ENCODE data around the gene PTEN.
"Not testable (repeated sequence)": the region's sequence is repeated elsewhere in the genome, so short reads cannot be mapped to it uniquely, and the experiment has no call there.

PTEN gene

GRCh38 chr10:87846023-87846422 is 17.4 kb upstream of the PTEN start:
- H3K4ac ChIP-seq (ENCODE audit: low read depth, low read length): no peak overlapping the region
- H3K14ac ChIP-seq (ENCODE audit: low read length): no peak overlapping the region
- no peaks in the 10 kb centered on the region for H3K27me3 ChIP-seq (ENCODE audit: insufficient read depth, low read length)
- H3K79me2 ChIP-seq (ENCODE audit: control insufficient read depth, insufficient read depth, low read length, poor library complexity): no peaks in the 10 kb centered on the region
- no peak overlapping the region for H2BK120ac ChIP-seq (ENCODE audit: insufficient read depth, low read length, poor library complexity)
- no peak overlapping the region for H3K27ac ChIP-seq (ENCODE audit: low read depth, low read length)
- no peak overlapping the region for H3K23ac ChIP-seq (ENCODE audit: low read length)
- peak; percentile 93 to 98 for DNase-seq
- H3K18ac ChIP-seq (ENCODE audit: low read length): no peak overlapping the region
- H3K4me2 ChIP-seq (ENCODE audit: low read length): no peak overlapping the region
- H3K9me3 ChIP-seq (ENCODE audit: insufficient read depth, low read depth, low read length): no peaks in the 10 kb centered on the region
- no peak overlapping the region for H2AK5ac ChIP-seq (ENCODE audit: low read length)
- H3K79me1 ChIP-seq (ENCODE audit: low read length): peaks cover 13% of the 10 kb centered on the region
- H4K12ac ChIP-seq (ENCODE audit: low read depth, low read length): no peak overlapping the region
- no CpG with 5 or more reads among the region's 7 CpGs for WGBS (ENCODE audit: extremely low coverage, insufficient coverage, insufficient read length)
- H3K9ac ChIP-seq (ENCODE audit: low read length): no peak overlapping the region
- H3K36me3 ChIP-seq (ENCODE audit: control insufficient read depth in 1 of 2, insufficient read depth in 2 of 2, low read length in 2 of 2): no peaks in the 10 kb centered on the region
- no peak overlapping the region for H4K8ac ChIP-seq (ENCODE audit: low read depth, low read length)
- no peak overlapping the region for H2BK12ac ChIP-seq (ENCODE audit: low read length)
- no peak overlapping the region for H3K4me3 ChIP-seq (ENCODE audit: low read depth, low read length)
- no peak overlapping the region for H2AFZ ChIP-seq (ENCODE audit: insufficient read depth, low read length, poor library complexity)
- no peak overlapping the region for H2BK5ac ChIP-seq (ENCODE audit: low read depth, low read length, poor library complexity)
- peaks cover 2 to 5% of the 10 kb centered on the region in 2 experiments for H3K4me1 ChIP-seq (ENCODE audit: control insufficient read depth in 1 of 2, insufficient read depth in 2 of 2, low read length in 2 of 2)
- no peak overlapping the region for H4K91ac ChIP-seq (ENCODE audit: low read depth, low read length)

- not testable (repeated sequence) for H3K23ac ChIP-seq (ENCODE audit: low read length); H2AFZ ChIP-seq (ENCODE audit: insufficient read depth, low read length, poor library complexity); H3K18ac ChIP-seq (ENCODE audit: low read length); H2BK5ac ChIP-seq (ENCODE audit: low read depth, low read length, poor library complexity); H3K4me1 ChIP-seq (ENCODE audit: control insufficient read depth in 1 of 2, insufficient read depth in 2 of 2, low read length in 2 of 2); H3K27me3 ChIP-seq (ENCODE audit: insufficient read depth, low read length); H4K91ac ChIP-seq (ENCODE audit: low read depth, low read length); H3K4me2 ChIP-seq (ENCODE audit: low read length); H4K8ac ChIP-seq (ENCODE audit: low read depth, low read length); H3K36me3 ChIP-seq (ENCODE audit: control insufficient read depth in 1 of 2, insufficient read depth in 2 of 2, low read length in 2 of 2); H3K27ac ChIP-seq (ENCODE audit: low read depth, low read length); H2AK5ac ChIP-seq (ENCODE audit: low read length); H3K14ac ChIP-seq (ENCODE audit: low read length); H3K4me3 ChIP-seq (ENCODE audit: low read depth, low read length); H4K12ac ChIP-seq (ENCODE audit: low read depth, low read length); H3K9ac ChIP-seq (ENCODE audit: low read length); H3K4ac ChIP-seq (ENCODE audit: low read depth, low read length); DNase-seq; H3K79me2 ChIP-seq (ENCODE audit: control insufficient read depth, insufficient read depth, low read length, poor library complexity); H3K9me3 ChIP-seq (ENCODE audit: insufficient read depth, low read depth, low read length)
- no CpG with 5 or more reads among the region's 8 CpGs for WGBS (ENCODE audit: extremely low coverage, insufficient coverage, insufficient read length)
- peaks cover 13% of the 10 kb centered on the region for H3K79me1 ChIP-seq (ENCODE audit: low read length)
- peak overlapping the region; percentile 49 for H2BK12ac ChIP-seq (ENCODE audit: low read length)
- H2BK120ac ChIP-seq (ENCODE audit: insufficient read depth, low read length, poor library complexity): peak overlapping the region; percentile 72
Measured at GRCh38 chr10:87846711-87847110, 16.7 kb upstream of the PTEN start.

DNA sequence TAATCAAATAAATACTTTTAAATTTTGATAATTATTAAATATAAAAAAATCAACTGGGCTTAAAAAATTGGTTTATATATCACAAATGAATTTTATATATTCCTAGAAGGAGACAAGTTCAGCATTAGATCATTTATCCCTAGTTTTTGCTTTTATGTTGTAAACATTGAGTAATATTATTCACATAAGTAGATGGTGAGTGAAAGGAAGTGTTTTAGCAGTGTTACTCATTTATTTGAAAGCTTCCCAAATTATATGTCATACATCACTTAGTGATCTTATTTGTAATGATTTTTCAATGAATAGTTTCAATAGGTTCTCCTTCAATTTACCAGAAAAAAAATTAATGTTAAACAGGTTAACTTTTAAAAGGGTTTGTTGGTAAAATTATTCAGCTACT is 15.9 kb upstream of the PTEN start:
- Histone ChIP-seq H3K79me2 (ENCODE audit: control insufficient read depth, insufficient read depth, low read length, poor library complexity) (no peaks in the 10 kb centered on the region), H3K36me3 (ENCODE audit: control insufficient read depth in 1 of 2, insufficient read depth in 2 of 2, low read length in 2 of 2) (no peaks in the 10 kb centered on the region), H4K8ac (ENCODE audit: low read depth, low read length) (no peak overlapping the region), H3K18ac (ENCODE audit: low read length) (no peak overlapping the region), H3K14ac (ENCODE audit: low read length) (no peak overlapping the region), H2BK5ac (ENCODE audit: low read depth, low read length, poor library complexity) (no peak overlapping the region), H3K4me1 (ENCODE audit: control insufficient read depth in 1 of 2, insufficient read depth in 2 of 2, low read length in 2 of 2) (peaks cover 2% of the 10 kb centered on the region in 2 experiments), H3K79me1 (ENCODE audit: low read length) (peaks cover 9% of the 10 kb centered on the region), H3K27ac (ENCODE audit: low read depth, low read length) (no peak overlapping the region), H2BK120ac (ENCODE audit: insufficient read depth, low read length, poor library complexity) (no peak overlapping the region), H2BK12ac (ENCODE audit: low read length) (no peak overlapping the region), H3K9ac (ENCODE audit: low read length) (no peak overlapping the region), H3K23ac (ENCODE audit: low read length) (no peak overlapping the region), H3K4ac (ENCODE audit: low read depth, low read length) (no peak overlapping the region), H2AK5ac (ENCODE audit: low read length) (no peak overlapping the region), H3K9me3 (ENCODE audit: insufficient read depth, low read depth, low read length) (no peaks in the 10 kb centered on the region), H4K12ac (ENCODE audit: low read depth, low read length) (no peak overlapping the region), H4K91ac (ENCODE audit: low read depth, low read length) (no peak overlapping the region), H3K4me3 (ENCODE audit: low read depth, low read length) (no peak overlapping the region), H3K27me3 (ENCODE audit: insufficient read depth, low read length) (no peaks in the 10 kb centered on the region), H2AFZ (ENCODE audit: insufficient read depth, low read length, poor library complexity) (no peak overlapping the region), H3K4me2 (ENCODE audit: low read length) (no peak overlapping the region)
- DNase-seq: no peak

- Histone ChIP-seq H3K4me3 (ENCODE audit: low read depth, low read length) (no peak overlapping the region), H2AFZ (ENCODE audit: insufficient read depth, low read length, poor library complexity) (no peak overlapping the region), H3K4ac (ENCODE audit: low read depth, low read length) (no peak overlapping the region), H2BK120ac (ENCODE audit: insufficient read depth, low read length, poor library complexity) (no peak overlapping the region), H3K79me1 (ENCODE audit: low read length) (peaks cover 5% of the 10 kb centered on the region), H2BK5ac (ENCODE audit: low read depth, low read length, poor library complexity) (no peak overlapping the region), H2BK12ac (ENCODE audit: low read length) (no peak overlapping the region), H4K12ac (ENCODE audit: low read depth, low read length) (no peak overlapping the region), H3K23ac (ENCODE audit: low read length) (no peak overlapping the region), H3K79me2 (ENCODE audit: control insufficient read depth, insufficient read depth, low read length, poor library complexity) (no peaks in the 10 kb centered on the region), H3K9me3 (ENCODE audit: insufficient read depth, low read depth, low read length) (no peaks in the 10 kb centered on the region), H2AK5ac (ENCODE audit: low read length) (no peak overlapping the region), H3K36me3 (ENCODE audit: control insufficient read depth in 1 of 2, insufficient read depth in 2 of 2, low read length in 2 of 2) (no peaks in the 10 kb centered on the region), H3K4me1 (ENCODE audit: control insufficient read depth in 1 of 2, insufficient read depth in 2 of 2, low read length in 2 of 2) (peaks cover 2% of the 10 kb centered on the region in 2 experiments), H4K91ac (ENCODE audit: low read depth, low read length) (no peak overlapping the region), H3K27ac (ENCODE audit: low read depth, low read length) (no peak overlapping the region), H3K18ac (ENCODE audit: low read length) (no peak overlapping the region), H3K4me2 (ENCODE audit: low read length) (no peak overlapping the region), H3K14ac (ENCODE audit: low read length) (no peak overlapping the region), H4K8ac (ENCODE audit: low read depth, low read length) (no peak overlapping the region), H3K9ac (ENCODE audit: low read length) (no peak overlapping the region), H3K27me3 (ENCODE audit: insufficient read depth, low read length) (no peaks in the 10 kb centered on the region)
- no peak for DNase-seq
Measured at GRCh38 chr10:87849001-87849400, 14.4 kb upstream of the PTEN start.

Data from trophoblast cell (in vitro differentiated cells and primary cell).